ENCODE measurements around the gene SMPD3.

GRCh38 chr16:68458551-68458950, 10.2 kb upstream of the SMPD3 start:
- TF ChIP-seq GATA2 (IDR thresholded peaks at IDR 0.05; ENCODE audit: low read depth, low read length) = no peak
- TF ChIP-seq GATA3 (IDR thresholded peaks at IDR 0.05; ENCODE audit: low read depth, low read length) = no peak
